Stimulated activated CD8-positive, alpha-beta memory T cell treated with anti-CD3 and anti-CD28 coated beads, Interleukin-15, amount 100 ng/mL, for 24 hours (primary cell): ENCODE data around the gene ITCH.
"Not testable (repeated sequence)": the region's sequence is repeated elsewhere in the genome, so short reads cannot be mapped to it uniquely, and the experiment has no call there.

ENCODE experiments used
- DNase-seq: peaks from one replicate; pipeline ENCODE4 v3.0.0-alpha.2; 2020; ENCODE audit warnings: low read depth

Gene ITCH

DNA sequence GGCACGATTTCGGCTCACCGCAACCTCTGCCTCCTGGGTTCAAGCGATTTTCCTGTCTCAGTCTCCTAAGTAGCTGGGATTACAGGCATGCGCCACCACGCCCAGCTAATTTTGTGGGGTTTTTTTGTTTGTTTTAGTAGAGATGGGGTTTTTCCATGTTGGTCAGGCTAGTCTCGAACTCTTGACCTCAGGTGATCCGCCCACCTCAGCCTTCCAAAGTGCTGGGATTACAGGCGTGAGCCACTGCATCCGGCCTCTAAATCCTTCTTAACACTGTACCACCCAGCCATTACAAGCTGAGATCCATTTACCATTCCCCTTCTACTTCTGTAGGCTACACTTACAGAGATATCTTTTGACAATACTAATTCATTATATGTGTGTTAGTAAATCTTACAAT lies 51.5 kb downstream of the ITCH start:
- not testable (repeated sequence) for DNase-seq

DNA sequence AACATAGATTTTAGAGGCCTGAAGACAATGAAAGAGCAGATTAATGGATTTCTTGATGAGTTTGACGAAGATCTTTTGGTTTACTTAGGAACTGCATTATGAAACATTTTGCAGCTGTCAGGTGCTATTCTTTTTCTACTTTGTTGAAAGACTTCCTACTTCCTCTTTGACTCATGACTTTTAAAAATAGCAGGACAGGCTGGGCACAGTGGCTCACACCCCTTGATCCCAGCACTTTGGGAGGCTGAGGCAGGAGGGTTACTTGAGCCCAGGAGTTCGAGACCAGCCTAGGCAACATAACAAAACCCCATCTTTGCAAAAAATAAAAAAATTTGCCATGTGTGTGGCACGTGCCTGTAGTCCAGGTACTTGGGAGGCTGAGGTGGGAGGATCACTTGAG lies 52.0 kb downstream of the ITCH start:
- DNase-seq: no peak

- no peak for DNase-seq
Measured at GRCh38 chr20:34420146-34420545, 57.1 kb downstream of the ITCH start.

- DNase-seq: no peak
Measured at GRCh38 chr20:34420975-34421374, 57.9 kb downstream of the ITCH start.

DNA sequence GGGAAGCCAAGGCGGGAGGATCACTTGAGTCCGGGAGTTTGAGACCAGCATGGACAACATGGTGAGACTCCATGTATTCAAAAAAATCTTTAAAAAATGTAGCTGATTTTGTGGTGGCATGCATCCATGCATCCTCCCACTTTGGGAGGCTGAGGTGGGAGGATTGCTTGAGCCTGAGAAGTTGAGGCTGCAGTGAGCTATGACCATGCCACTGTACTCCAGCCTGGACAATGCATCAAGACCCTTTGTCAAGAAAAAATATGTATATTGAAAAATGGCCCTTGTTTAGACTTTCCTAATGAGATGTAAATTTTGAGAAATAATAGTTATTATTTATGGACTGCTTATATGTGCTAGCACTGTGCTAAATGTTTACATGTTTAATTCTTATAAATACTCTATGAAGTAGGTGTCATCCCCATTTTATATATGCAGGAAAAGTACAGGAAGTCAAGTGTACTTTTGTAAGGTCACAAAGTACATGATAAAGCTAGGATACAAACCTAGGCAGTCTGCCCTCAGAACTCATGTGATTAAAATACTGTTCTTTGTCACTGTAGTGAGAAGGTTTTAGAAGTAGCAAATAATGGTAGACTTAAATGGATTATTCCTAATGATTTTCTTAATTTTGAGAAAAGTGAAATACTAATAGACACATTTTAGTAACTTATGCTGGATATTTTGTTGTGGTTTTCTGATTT lies 58.8 kb downstream of the ITCH start:
- no peak for DNase-seq

DNA sequence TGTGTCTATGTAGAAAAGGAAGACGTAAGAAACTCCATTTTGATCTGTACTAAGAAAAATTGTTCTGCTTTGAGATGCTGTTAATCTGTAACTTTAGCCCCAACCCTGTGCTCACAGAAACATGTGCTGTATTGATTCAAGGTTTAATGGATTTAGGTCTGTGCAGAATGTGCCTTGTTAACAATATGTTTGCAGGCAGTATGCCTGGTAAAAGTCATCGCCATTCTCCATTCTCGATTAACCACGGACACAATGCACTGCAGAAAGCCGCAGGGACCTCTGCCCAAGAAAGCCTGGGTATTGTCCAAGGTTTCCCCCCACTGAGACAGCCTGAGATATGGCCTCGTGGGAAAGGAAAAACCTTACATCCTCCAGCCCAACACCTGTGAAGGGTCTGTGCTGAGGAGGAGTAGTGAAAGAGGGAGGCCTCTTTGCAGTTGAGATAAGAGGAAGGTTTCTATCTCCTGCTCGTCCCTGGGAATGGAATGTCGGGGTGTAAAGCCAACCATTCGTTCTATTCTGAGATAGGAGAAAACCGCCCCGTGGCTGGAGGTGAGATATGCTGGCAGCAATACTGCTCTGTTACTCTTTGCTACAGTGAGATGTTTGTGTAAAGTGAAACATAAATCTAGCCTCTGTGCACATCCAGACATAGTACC lies 62.1 kb downstream of the ITCH start:
- not testable (repeated sequence) for DNase-seq

- DNase-seq: no peak
Measured at GRCh38 chr20:34426026-34426425, 63.0 kb downstream of the ITCH start.

GRCh38 chr20:34427331-34427730 lies 64.3 kb downstream of the ITCH start:
- no peak for DNase-seq

DNA sequence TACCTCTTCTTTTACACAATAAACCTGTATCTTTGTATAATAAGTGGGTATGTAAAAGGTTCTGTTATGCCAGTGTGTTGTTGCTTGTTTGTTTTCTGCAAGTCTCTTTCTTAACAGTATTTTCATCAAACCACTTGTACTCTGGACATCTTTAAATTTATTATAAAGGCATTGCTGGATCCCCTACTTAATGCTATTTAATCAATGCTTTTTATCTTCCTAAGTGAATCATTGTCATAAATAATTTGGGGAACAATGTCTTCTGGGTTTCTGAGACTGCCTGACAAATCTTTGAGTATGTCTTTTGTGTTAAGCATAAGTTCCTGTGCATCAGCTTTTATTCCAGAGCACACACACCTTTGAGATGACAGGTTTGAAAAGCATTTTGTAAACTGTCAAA lies 64.7 kb downstream of the ITCH start:
- no peak for DNase-seq

GRCh38 chr20:34431168-34431567 lies 68.1 kb downstream of the ITCH start:
- no peak for DNase-seq

DNA sequence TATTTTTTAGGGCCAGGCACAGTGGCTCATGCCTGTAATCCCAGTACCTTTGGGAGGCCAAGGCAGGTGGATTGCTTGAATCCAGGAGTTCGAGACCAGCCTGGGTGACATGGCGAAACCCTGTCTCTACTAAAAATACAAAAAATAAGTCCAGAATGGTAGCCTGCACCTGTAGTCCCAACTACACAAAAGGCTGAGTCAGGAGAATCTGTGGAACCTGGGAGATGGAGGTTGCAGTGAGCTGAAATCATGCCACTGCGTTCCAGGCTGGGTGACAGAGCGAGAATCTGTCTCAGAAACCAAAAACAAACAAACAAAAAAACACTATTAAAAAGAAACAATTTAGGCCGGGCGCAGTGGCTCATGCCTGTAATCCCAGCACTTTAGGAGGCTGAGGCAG lies 69.6 kb downstream of the ITCH start:
- DNase-seq: not testable (repeated sequence)

DNA sequence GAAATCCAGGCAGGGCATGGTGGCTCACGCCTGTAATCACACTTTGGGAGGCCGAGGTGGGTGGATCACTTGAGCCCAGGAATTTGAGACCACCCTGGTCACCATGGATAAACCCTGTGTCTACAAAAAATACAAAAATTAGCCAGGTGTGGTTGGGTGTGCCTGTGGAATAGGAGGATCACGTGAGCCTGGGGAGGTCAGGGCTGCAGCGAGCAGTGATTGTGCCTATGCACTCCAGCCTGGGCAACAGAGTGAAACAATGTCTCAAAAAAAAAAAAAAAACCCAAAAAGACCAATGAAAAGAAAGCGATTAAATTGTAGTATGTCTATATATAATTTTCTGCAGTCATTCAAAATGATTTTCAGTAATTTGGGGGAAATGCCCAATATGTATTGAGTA lies 70.3 kb downstream of the ITCH start:
- DNase-seq: no peak

DNA sequence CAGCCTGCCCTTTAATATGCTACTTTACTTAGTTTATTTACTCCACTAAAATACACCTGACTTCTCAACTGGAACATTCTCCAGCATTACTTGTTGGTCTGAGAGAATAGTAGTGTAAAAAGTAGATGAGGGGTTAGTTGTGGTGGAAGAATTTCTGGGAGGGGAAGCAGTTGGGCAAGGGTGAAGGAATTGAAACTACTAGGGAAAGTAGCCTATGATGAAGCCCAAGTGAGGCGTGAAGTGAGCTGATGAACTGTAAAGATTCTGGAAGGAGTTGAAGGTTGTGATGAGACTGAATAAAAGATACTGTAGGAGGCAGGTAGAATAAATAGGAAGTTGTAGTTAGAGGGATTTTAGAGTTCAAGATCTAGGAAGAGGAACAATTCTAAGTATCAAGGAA lies 72.5 kb downstream of the ITCH start:
- DNase-seq: no peak

- DNase-seq: no peak
Measured at GRCh38 chr20:34437330-34437986, 74.4 kb downstream of the ITCH start.

DNA sequence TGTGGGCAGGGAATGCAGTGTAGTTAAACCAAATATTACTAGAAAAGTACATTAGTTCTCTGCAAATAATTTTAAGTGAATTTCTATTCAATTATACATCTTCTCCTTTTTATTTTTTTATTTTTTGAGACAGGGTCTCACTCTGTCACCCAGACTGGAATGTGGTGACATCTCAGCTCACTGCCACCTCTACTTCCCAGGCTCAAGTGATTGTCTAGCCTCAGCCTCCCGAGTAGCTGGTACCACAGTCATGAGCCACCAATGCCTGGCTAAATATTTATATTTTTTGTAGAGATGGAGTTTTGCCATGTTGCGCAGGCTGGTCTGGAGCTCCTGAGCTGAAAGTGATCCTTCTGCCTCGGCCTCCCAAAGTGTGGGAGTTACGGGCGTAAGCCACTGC lies 76.1 kb downstream of the ITCH start:
- DNase-seq: no peak

- not testable (repeated sequence) for DNase-seq
Measured at GRCh38 chr20:34441423-34441822, 78.3 kb downstream of the ITCH start.

GRCh38 chr20:34443546-34443945 lies 80.5 kb downstream of the ITCH start:
- no peak for DNase-seq

- no peak for DNase-seq
Measured at GRCh38 chr20:34445177-34446065, 82.3 kb downstream of the ITCH start.

DNA sequence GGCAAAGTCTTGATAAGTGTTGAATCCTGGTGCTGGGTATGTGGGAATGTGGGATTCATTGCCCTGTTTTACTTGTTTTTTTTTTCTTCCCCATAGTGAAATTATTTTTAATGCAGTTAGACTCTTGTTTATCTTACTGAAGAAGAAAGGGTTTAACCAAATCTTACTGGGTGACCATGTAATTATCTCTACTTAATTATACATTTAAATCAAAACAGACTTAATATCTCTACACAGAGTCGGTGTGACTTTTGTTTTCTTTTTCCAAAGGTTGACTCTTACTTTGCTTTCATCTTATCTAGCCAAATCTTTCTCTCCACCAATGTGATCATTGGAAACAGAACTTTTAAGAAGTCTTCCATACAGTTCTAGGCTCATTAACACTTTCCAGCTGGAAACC lies 85.4 kb downstream of the ITCH start:
- DNase-seq: no peak

GRCh38 chr20:34449674-34450592 lies 86.9 kb downstream of the ITCH start:
- no peak for DNase-seq

DNA sequence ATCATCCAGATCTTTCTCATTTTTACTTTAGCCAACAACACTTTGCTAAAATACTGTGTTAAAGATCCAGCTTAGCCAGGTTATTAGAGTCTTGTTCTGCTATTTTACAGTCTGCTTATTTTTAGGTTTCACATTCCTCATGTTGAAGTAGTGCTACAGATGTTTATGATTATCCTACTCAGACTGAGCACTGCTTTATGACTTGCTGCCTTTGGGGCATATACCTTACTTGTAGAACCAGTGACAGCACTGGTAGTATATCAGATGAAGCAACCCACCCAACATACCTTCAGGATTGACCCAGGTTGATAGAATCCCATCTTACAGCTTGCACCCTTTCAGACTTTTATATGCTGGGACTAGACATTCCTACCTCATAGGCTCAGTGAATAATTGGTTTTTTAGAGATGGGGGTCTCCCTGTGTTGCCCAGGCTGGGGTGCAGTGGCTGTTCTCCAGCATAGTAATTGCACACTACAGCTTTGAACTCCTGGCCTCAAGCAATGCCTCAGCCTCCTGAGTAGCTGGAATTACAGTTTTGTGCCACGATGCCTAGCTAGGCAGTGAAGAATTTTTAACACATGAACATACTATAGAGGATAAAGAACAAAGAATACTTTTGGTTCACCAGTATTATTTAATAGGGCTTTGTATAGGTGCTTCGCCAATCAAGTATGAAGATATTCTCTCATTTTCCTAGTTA lies 89.4 kb downstream of the ITCH start:
- no peak for DNase-seq
